HG03460 (cell line): Measurements from ENCODE around the gene CTXN3.

Experiments
- ATAC-seq: cut with Tn5 transposase; IDR thresholded peaks from one replicate; pipeline ENCODE4 v1.9.1; 2021; ENCODE audit not compliant: unreplicated experiment

Gene CTXN3

GRCh38 chr5:127697894-127698600 is 49.2 kb downstream of the CTXN3 start:
- ATAC-seq = no peak

- no peak for ATAC-seq
Observed at GRCh38 chr5:127699416-127699815, 50.5 kb downstream of the CTXN3 start.

GRCh38 chr5:127700237-127700766 is 51.4 kb downstream of the CTXN3 start:
- ATAC-seq = no peak

GRCh38 chr5:127702434-127702833 is 53.6 kb downstream of the CTXN3 start:
- no peak for ATAC-seq

- no peak for ATAC-seq
Observed at GRCh38 chr5:127702926-127703561, 54.2 kb downstream of the CTXN3 start, which contains the start of gene CCDC192. TSS of gene CCDC192 (plus strand) at chr5:127703391. CDS start at chr5:127703446, 55 bp downstream.

GRCh38 chr5:127705120-127705892 is 56.4 kb downstream of the CTXN3 start:
- no peak for ATAC-seq

- no peak for ATAC-seq
Observed at GRCh38 chr5:127706691-127707090, 57.8 kb downstream of the CTXN3 start.

- no peak for ATAC-seq
Observed at GRCh38 chr5:127707209-127707608, 58.3 kb downstream of the CTXN3 start.
